ENCODE data around the gene METTL2A.
"Not testable (repeated sequence)": the region's sequence is repeated elsewhere in the genome, so short reads cannot be mapped to it uniquely, and the experiment has no call there.

METTL2A gene, protein sequence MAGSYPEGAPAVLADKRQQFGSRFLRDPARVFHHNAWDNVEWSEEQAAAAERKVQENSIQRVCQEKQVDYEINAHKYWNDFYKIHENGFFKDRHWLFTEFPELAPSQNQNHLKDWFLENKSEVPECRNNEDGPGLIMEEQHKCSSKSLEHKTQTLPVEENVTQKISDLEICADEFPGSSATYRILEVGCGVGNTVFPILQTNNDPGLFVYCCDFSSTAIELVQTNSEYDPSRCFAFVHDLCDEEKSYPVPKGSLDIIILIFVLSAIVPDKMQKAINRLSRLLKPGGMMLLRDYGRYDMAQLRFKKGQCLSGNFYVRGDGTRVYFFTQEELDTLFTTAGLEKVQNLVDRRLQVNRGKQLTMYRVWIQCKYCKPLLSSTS

DNA sequence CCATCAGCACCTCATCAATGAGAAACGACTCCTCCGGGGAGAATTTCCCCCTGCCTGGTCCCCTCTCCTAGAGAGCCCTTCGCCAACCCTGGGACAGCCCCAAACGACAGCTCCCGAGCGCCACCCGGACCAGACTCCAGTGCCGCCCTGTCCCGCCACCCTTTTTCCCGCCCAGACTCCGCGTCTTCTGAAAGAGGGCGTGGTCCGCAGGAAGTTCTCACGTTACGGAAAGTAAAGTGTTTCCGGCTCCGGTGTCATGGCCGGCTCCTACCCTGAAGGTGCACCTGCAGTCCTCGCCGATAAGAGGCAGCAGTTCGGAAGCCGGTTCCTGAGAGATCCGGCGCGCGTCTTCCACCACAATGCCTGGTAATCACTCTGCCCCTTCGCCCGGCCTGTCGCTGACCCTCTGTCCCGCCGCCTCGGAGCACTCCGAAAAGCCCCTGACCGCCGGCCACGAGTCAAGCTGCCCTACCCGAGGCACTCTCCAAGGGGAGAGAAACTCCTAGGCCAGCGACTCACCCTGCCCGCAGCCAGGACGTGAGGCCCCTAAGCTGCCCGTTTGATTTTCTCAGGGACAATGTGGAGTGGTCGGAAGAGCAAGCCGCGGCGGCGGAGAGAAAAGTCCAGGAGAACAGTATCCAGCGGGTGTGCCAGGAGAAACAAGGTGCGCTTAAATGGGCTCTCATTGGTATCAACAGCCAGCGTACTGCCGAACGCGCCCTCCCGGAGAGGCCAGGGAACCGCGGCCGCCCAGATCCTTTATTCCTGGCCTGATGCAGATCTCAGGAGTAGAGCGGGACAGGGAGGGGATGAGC, at the start of gene METTL2A:
Gene METTL2A, plus strand, starts transcription at position 251 of the 815 bp plus-strand sequence. Its CDS starts 6 bp downstream, at position 257.
- FAIRE-seq (peak; percentile 92), DNase-seq (ENCODE audit: low spot score) (peak; percentile 94)

DNA sequence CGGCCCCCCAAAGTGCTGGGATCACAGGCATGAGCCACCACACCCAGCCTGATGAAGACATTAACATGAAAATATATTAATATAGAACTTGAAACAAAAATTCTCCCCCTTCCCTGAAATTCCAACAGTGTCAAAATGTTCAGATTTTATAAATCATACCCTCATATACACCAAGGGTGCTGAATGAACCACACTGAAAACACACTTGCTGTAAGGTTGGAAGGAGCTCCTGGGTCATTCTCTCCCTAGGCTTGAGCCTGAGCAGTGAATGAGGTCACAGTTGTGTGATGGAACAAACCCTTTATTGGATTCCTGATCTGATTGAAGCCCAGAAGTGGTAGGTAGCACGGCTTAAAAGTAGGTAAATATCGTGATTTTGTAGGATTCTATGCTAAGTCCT, 43.4 kb upstream of the METTL2A start, which contains the start of gene EFCAB3:
Gene EFCAB3, plus strand, starts transcription at position 301 of the 400 bp plus-strand sequence. CDS start 2,427 bp downstream, outside the sequence.
- no peak for FAIRE-seq

DNA sequence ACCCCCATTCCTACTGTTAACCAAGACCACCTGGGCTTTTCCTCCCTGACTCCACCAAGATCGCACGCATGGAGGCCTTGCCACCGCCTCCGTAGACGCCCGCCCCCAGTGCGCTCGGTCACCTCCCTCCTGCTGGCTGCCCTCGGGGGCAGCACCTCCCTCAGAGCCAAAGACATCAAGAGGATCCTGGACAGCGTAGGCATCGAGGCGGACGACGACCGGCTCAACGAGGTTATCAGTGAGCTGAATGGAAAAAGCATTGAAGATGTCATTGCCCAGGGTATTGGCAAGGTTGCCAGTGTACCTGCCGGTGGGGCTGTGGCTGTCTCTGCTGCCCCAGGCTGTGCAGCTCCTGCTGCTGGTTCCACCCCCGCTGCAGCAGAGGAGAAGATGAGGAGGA, 42.1 kb upstream of the METTL2A start:
- FAIRE-seq (peak; percentile 93), DNase-seq (ENCODE audit: low spot score) (no peak)

More for the DNA sequence above, 43.4 kb upstream of the METTL2A start, which contains the start of gene EFCAB3:
- DNase-seq (ENCODE audit: low spot score) = no peak

DNA sequence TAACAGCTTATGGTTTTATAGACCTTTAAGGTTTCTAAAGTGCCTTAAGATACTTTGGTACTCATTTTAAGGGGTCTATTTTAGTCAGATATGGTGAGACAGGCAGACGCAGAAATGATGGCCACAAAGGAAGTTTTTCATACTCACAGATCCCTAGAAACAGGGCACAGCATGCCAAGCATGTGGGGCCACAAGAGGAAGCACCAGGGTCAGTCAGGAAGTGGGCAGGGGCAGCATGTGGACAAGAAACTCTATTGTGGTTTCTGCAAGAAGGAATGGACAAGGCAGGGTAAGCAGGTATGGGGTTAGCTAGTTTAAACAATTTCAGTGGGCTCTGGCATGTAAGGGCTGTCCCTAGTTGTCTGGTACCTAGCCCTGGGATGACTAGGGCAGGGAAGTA, 34.8 kb upstream of the METTL2A start:
- FAIRE-seq (peak; percentile 83), DNase-seq (ENCODE audit: low spot score) (no peak)

DNA sequence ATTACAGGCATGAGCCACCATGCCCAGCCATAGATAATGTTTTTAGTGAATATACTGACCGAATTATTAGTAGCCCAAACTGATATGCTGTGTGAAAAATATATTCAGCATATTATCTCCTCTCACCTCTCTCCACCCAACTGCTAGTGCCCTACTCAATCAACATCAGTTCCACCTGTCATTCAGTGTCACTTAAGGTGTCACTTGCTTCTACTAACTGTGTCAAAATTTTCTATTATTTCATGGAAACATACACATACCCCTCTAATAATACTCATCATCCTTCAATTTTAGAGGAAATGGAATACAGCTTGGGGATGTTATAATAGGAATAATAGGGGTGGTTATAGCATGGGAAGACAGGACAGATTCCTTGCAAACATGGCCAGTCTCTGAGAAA, 30.8 kb upstream of the METTL2A start:
- peak; percentile 37 for FAIRE-seq
- DNase-seq (ENCODE audit: low spot score) = no peak

DNA sequence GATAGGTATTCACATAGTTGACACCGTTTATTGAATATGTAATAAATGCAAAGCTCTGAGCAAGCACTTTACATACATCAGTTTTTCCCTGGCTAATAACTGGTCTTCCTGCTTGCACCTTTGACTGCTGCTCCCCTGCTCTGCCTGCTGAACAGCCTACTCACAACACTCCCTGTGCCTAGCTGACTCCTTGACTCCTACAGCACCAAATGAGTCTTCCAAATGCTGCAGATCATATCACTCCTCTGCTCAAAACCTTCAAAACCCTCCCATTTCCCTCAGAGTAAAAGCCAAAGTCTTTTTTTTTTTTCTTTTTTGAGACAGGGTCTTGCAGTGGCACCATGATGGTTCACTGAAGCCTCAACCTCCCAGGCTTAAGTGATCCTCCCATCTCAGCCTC, 24.8 kb upstream of the METTL2A start:
- FAIRE-seq = no peak
- no peak for DNase-seq (ENCODE audit: low spot score)

DNA sequence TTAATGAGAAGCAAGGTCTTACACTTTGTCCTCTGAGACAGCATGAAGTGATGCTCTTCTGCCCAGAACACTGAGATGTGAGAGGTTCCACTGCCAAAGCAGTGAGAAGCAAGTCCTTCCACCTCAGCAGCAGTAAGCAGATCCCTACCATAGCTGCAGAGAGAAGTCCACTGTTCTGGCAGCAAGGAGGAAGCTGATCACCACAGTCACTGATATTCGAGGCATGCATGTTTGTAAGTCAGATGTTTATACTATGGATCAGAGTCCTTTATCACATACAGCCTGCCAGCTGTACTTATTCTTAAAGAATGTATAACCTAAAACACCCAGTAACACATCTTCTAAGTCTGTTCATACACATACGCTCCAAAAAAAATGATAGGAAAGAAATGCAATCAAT, 18.2 kb upstream of the METTL2A start:
- FAIRE-seq (peak; percentile 84), DNase-seq (ENCODE audit: low spot score) (no peak)

DNA sequence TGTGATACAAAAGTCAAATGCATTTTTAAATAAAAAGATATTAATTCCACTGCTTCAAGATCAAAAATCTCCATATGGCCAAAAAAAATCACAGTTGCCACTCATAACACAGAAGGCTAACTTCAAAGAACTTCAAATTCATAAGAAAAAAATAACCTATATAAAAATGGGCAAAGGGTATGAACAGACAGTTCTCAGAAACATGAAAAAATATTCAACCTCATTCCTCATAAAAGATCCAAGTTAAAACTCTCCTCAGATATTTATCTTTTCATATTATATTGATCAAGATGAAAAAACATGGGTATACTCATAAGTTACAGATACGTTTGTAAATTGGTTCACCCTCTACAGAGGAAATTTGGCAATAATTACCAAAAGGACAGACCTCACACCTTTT, 10.6 kb upstream of the METTL2A start:
- not testable (repeated sequence) for DNase-seq (ENCODE audit: low spot score); FAIRE-seq

DNA sequence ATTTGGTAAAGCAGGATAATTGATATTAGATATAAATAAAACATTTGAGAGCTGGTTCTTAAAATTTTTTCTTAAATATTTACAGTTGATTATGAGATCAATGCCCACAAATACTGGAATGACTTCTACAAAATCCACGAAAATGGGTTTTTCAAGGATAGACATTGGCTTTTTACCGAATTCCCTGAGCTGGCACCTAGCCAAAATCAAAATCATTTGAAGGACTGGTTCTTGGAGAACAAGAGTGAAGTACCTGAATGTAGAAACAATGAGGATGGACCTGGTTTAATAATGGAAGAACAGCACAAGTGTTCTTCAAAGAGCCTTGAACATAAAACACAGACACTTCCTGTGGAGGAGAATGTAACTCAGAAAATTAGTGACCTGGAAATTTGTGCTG, 2.5 kb downstream of the METTL2A start:
- FAIRE-seq; DNase-seq (ENCODE audit: low spot score): not testable (repeated sequence)

DNA sequence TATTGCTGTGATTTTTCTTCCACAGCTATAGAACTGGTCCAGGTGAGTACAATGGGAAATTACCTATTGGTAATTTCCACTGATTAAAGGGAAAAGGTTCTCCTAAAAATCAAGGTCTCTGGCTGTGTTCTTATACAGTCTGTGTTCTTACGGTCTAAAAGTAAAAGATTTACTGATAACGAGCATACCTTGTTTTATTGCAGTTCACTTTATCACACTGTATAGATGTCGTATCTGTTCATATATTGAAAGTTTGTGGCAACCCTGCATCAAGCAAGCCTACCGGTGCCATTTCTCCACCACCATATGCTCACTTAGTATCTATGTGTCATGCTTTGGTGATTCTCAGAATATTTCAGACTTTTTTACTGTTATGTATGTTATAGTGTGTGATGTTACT, 11.6 kb downstream of the METTL2A start:
- DNase-seq (ENCODE audit: low spot score); FAIRE-seq: not testable (repeated sequence)

DNA sequence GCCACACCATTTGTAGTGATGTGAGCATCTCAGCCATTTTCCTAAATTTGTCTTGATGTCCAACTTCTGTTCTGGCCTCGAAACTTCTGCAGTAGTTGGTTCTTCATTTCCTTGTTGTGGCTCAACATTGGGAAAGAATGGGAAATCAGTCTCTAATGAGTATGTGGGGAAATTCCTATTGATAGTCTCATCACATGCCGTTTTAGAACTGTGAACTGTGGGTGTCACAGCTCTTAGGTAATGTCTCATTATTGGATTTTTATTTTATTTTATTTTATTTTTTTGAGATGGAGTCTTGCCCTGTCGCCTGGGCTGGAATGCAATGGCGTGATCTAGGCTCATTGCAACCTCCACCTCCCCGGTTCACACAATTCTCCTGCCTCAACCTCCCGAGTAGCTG, 17.5 kb downstream of the METTL2A start:
- not testable (repeated sequence) for FAIRE-seq

DNA sequence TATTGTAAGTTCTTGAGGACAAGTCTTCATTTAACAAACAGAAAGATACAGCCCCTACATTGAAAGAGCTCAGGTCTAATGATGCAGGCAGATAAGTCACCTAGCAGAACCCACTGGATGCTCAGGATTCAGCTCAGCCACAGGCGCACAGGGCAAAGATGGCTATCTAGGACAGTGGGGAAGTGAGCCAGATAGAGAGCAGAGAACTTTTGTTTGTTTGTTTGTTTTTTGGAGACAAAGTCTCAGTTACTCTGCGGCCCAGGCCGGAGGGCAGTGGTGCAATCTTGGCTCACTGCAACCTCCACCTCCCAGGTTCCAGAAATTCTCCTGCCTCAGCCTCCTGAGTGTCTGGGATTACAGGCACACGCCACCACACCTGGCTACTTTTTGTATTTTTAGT, 20.4 kb downstream of the METTL2A start:
- DNase-seq (ENCODE audit: low spot score) (no peak), FAIRE-seq (no peak)

More for the DNA sequence above, 17.5 kb downstream of the METTL2A start:
- DNase-seq (ENCODE audit: low spot score) = not testable (repeated sequence)

DNA sequence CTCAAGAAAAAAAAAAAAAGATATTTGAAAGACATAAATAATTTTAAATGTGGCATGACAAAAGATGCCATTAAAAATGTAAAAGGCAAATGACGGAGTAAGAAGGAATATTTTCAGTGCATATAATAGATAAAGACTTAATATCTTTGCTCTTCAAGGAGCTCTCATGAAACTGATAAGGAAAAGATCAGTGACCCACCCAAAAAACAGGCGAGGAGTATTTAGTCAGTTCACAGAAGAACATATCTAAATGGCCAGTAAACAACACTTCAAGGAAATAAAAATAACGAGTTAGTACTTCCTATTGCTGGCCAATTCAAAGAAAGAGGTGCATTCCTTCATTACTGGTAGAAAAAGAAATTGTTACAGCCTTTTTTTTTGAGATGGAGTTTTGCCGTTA, 22.1 kb downstream of the METTL2A start:
- not testable (repeated sequence) for DNase-seq (ENCODE audit: low spot score); FAIRE-seq

DNA sequence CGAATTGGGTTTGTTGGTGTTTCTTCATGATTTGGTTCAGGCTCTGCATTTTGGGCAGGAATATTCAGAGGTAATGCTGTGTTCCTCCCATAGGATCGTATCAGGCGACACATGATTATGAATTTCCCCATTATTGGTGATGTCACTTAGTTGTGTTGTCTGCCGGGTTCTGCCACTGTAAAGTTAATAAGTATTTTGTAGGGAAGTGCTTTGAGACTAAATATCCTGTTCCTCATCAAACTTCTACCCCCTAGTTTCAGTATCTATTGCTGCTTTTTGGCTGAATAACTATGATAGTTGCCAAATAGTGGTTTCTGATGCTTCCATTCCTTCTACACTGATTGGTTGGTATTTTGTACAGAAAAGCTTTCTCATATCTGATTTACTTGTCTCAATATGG, 28.5 kb downstream of the METTL2A start:
- DNase-seq (ENCODE audit: low spot score); FAIRE-seq: not testable (repeated sequence)

DNA sequence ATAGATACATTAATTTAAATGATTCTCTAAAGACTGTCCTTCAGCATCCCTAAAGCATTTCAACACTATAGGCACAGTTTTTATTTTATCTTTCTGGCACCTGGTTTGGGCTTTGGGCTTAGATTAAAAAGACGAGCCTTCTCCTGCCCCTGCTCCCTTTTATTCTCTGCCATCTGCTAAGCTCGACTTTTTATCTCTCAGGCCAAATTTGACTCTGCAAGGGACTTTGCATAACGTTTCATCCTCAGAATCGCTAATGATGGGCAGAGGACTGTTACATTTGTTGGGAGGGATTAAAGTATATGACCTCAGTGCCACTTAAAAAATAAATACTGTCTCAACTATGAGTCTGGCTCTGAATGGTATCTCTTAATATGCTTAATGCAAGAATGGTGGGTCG, 29.3 kb downstream of the METTL2A start:
- not testable (repeated sequence) for FAIRE-seq; DNase-seq (ENCODE audit: low spot score)

DNA sequence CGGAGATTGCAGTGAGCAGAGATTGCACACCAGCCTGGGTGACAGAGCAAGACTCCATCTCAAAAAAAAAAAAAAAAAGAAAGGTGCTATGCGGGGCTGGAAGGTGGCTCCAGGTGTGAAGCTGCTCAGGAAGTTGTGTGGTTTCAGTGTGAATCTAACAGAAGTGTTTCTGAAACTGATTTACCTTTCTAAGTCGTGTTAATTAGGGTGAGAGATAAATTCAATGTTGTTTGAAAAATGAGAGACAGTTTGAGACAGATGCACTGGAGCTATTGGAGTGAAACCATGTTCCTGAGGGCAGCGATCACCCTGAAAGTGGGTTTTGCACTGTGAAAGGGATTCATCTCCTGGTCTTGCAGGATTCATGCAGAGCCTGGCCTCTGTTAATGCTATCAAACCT, 30.0 kb downstream of the METTL2A start:
- FAIRE-seq = not testable (repeated sequence)

DNA sequence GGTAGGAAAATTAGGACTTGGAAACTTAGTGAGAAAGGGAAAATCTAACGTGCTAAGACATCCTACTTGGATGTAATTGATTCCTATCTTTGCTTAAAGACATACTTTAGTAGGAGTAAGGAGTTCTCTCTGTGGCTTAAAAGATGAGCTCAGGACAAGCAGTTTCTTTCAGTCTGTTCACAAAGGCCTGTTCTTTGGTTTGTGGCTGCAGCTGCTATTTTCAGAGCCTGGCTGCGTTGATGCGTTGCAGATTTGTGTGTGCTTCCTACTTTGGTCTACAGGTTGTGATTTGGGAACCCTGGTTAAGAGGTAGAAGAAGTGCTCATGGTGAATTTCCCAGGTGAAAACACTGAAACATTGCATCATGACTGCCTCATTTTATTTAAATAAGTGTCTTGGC, 30.4 kb downstream of the METTL2A start:
- DNase-seq (ENCODE audit: low spot score); FAIRE-seq: not testable (repeated sequence)

More for the DNA sequence above, 30.0 kb downstream of the METTL2A start:
- not testable (repeated sequence) for DNase-seq (ENCODE audit: low spot score)

DNA sequence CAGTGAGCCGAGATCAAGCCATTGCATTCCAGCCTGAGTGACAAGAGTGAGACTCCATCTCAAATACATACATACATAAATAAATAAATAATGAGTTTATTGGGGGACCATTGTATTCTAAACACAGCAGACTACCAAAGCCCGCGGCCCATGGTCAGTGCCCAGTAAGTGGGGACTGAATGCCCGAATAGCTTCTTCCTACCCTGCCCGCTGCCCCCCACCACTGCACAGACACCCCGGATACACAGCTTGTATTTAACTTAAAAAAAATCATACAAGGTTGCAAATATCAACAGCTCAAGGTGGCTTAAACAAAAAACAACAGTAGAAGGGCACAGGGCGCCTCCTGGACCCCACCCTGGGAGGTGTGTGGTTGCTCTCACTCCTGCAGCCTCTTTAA, 32.3 kb downstream of the METTL2A start:
- FAIRE-seq (no peak), DNase-seq (ENCODE audit: low spot score) (no peak)

DNA sequence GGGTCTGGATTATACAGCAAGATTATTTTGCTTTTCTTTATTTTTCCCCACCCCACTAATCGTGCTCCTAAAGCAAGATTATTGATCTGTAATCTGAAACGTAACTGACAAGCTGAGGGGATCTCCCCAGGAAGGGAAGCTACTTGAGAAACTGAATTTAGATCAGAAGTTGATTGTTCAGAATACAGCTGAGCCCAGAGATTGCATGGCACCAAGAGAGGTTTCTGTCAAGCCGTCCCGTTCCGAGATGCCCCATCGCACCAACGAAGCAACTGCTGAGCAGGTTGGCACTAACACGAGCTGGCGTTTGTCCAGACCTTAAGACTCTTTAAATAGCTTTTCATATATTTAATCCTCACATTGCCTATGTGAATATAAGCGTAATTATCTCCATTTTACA, 34.8 kb downstream of the METTL2A start:
- not testable (repeated sequence) for DNase-seq (ENCODE audit: low spot score)
- peak; percentile 84 for FAIRE-seq

DNA sequence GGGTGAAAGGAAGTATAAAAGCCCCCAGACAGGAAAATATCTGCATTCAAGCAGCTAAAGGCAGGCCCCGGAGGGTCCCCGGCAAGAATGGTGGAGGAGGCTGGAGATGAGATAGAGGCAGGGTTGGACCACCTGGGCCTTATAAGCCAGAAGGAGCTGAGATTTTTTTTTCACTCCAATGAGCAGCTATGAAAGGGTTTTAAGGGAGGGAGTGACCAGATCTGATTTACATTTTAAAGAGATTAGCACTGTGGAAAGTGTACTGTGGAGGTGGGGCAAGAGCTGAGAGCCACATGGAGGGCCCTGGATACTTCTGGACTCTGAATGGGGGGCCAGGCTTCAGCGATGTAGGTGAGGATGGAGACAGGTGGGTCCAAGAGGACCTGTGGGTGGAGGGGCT, 40.7 kb downstream of the METTL2A start:
- DNase-seq (ENCODE audit: low spot score); FAIRE-seq: not testable (repeated sequence)

DNA sequence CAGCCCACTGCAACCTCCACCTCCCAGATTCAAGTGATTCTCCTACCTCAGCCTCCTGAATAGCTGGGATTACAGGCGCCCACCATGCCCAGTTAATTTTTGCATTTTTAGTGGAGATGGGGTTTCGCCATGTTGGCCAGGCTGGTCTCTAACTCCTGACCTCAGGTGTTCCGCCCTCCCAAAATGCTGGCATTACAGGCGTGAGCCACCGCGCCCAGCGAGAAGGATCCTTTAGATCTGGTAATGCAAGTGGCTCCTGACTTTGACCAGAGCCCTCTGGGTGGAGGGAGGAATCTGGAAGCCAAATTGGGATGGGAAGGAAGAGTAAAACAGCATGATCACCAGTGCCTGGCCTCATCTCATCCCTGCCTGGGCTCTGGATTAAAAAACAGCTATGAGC, 41.6 kb downstream of the METTL2A start:
- FAIRE-seq; DNase-seq (ENCODE audit: low spot score): not testable (repeated sequence)
